OCI-LY7 (cell line): ENCODE measurements around the gene TSPAN13.

Source experiments
- EZH2phosphoT487 ChIP-seq: fragments of 200-600 bp; sonication (generic); IDR thresholded peaks from 2 replicates; pipeline ENCODE4 v1.6.1; 2018; ENCODE audit warnings: low read depth, borderline replicate concordance, mild to moderate bottlenecking, mixed run types, antibody characterized with exemption, low read length, moderate library complexity, mixed read lengths
- TF ChIP-seq, protein P1 (sequence below): fragments of 200-600 bp; sonication (generic); conservative IDR thresholded peaks from 2 replicates; pipeline ENCODE4 v1.5.1; 2014; ENCODE audit warnings: mild to moderate bottlenecking, antibody characterized with exemption, low read length, moderate library complexity, mixed read lengths

DNA sequence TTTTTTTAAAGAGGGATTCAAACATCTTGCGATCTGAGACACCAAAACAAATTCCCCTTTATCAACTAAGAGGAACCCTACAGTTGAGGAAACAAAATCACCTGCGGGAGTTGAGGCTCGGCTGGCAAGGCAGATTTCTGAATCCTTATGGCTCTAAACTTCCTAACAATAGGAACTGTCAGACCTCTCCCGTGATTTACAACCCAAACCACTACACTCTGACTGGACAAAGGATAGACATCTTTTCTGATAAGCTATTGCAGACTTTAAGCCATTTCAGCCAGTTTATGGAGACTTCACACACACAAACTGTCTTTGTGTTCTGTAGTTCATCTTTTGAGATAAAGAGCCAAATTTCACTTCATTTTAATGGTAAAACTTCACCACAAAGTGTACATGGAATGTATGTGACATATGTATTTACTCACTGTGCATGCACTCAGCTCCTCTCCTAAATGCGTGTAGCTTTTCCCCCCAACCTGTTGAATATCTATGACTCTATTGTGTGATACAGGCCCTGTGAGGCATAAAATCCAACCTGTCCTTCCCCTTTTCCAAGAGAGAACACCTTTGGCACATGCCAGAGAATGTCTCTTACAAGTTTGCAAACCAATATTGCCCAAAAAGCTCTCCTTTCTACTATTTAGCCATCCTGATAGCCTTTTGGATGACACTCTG, 15.4 kb upstream of the TSPAN13 start:
- TF ChIP-seq, protein P1, sequence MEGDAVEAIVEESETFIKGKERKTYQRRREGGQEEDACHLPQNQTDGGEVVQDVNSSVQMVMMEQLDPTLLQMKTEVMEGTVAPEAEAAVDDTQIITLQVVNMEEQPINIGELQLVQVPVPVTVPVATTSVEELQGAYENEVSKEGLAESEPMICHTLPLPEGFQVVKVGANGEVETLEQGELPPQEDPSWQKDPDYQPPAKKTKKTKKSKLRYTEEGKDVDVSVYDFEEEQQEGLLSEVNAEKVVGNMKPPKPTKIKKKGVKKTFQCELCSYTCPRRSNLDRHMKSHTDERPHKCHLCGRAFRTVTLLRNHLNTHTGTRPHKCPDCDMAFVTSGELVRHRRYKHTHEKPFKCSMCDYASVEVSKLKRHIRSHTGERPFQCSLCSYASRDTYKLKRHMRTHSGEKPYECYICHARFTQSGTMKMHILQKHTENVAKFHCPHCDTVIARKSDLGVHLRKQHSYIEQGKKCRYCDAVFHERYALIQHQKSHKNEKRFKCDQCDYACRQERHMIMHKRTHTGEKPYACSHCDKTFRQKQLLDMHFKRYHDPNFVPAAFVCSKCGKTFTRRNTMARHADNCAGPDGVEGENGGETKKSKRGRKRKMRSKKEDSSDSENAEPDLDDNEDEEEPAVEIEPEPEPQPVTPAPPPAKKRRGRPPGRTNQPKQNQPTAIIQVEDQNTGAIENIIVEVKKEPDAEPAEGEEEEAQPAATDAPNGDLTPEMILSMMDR, result no peak
- TF ChIP-seq EZH2phosphoT487, result no peak
